Measurements from ENCODE around the gene MAP4K4.

The MAP4K4 gene

DNA sequence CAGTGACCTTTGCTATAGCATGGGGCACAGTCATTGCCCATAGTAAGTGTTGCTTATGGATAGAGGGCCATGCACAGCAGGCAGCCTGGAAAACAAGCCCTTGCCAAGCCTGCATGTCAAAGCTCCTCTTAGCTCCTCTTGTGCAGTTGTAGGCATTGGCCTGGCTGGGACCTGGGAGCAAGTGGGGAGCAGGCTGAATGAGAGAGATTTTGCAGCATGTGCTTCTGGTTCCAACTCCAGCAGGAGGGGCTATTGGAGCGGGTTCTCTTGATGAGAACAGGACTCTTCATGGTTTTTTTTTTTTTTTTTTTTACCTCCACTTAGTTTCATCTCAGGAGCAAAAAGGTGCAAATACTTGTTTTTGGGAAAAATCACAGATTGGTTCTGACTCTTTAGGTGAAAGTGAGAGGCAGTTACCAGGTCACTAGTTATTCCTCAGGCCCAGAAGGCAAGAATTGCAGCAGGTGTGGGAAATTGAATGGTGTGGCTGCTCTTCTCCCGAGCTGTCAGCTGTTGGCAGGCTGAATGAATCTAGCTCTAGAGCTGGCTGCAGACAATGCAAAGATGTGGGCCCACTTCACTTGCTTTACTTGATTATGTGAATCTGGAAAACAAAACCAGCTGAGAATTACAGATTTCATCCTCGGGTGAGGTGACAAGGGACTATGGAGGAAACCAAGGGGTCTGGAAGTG, 95.9 kb downstream of the MAP4K4 start:
- DNase-seq: peak; percentile 46

GRCh38 chr2:101794141-101794540, 96.6 kb downstream of the MAP4K4 start:
- DNase-seq: no peak

GRCh38 chr2:101795033-101795432, 97.5 kb downstream of the MAP4K4 start:
- DNase-seq: no peak

DNA sequence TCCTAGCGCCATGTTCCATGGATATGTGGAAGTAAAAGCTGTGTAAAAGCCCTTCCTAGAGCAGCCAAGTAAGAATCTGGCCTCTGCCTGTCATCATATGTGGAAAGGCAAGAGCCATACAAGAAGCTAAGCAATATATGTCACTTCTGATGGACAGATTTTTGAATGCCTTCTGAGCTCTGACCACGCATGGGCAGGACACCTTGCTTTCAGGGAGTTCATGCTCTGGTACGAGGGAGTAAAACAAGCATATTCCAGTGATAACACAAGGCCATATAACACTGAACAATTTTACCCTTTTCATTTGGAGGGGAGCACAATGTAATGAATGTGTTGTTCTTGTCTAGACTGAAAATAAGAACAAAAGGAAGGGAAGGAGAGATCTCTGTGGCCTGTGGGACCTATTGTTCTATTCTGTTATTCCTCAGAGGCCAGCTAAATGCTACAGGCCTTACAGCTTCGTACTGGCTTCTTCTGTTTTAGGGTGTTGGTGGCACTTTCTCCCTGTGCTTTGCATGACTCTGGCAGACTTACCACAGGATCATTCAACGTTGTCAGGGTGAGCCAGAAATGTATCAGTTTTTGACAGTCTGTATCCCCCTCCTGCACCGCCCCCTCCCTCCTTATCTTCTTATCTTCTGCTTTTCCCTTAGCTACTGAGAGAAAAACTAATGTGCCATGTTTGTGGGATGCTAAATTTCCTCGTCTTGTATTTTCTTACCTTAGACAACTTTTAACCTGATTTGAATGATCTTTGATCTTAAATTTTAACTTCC, 99.5 kb downstream of the MAP4K4 start:
- no peak for DNase-seq

DNA sequence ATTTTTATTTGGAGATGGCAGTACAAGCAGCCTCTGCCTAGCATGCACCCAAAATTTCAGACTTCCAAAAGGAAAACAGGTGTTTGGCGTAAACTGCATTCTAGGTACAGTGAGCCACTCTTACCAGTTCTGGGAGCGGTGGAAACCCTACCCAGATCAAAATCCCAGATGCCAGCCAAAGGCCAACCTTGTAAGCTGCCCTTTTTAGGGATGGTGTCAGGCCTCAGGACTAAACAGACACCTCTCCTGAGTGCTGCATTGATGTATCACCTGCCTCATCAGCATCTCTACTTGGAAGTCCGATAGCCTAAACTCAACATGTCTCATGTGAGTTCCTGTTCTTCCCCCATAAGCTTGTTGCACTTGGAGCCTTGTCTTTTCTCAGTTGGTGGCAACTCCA, 104.0 kb downstream of the MAP4K4 start:
- DNase-seq: no peak

DNA sequence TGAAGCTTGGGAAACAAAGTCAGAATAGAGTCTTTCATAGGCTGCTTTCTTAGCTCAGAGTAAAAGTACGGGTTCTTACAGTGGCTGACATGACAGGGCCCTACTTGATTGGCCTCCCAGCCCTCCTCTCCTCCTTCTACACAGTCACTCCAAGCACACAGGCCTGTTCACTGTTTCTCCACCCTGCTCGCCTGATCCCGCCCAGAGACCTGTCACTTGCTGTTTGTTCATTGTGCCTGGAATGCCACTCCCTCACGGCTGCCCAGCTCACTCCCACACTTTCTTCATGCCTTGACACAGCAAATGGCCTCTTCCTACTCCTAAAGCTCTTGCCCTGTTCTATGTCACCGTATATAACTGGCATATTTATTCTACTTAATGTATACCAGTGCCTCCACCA, 104.8 kb downstream of the MAP4K4 start:
- DNase-seq: no peak

DNA sequence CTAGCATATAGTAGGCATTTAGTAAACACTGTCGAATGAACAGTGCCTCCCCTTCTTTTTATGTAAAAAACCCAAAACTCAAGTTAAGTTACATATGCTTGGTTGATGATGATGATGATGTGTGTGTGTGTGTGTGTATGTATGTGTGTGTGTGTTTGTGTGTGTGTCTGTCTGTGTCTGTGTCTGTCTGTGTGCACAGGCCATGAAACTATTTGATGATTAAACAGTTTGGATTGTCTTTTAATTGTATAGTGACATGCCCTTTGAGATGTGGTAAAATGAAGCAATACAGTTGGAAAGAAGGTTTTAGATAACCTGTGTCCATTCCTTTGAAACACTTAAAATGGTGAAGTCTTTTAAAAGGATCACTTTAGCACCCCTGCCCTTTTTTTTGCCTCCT, 105.6 kb downstream of the MAP4K4 start:
- no peak for DNase-seq

DNA sequence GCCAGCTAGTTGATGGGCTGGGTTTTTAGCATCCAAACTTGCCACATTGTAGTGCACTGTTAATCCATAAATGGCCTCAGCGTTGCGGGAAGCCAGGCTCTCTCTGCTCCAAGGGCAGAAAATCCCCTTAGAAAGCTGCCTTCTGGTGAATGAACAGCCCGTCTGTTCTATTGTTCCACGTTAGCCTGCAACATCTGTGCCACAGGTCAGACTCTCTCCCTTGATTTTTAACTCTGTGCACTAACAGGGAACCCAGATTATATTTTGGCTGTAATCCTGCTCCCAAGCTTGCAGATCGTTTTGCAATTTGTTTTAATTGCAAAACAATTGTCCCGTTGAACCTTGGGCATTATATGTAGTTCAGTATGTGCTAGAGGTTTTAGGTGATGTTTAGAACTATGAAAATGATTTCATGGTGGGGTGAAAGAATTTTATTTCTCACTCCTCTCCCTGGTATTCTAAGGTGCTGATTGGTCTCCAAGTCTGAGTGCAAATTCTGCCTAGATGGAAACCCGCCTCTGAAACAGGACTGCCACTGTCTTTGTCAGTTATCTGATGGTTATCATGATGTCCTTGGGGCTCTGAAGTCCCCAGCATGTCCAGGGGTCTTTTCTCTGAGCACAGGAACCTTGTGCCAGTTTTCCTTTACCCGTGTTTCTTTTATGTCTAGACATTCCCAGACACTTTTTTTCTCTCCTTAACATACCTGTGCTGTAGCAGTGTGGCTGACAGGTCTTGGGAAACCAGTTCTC, 106.6 kb downstream of the MAP4K4 start:
- no peak for DNase-seq

DNA sequence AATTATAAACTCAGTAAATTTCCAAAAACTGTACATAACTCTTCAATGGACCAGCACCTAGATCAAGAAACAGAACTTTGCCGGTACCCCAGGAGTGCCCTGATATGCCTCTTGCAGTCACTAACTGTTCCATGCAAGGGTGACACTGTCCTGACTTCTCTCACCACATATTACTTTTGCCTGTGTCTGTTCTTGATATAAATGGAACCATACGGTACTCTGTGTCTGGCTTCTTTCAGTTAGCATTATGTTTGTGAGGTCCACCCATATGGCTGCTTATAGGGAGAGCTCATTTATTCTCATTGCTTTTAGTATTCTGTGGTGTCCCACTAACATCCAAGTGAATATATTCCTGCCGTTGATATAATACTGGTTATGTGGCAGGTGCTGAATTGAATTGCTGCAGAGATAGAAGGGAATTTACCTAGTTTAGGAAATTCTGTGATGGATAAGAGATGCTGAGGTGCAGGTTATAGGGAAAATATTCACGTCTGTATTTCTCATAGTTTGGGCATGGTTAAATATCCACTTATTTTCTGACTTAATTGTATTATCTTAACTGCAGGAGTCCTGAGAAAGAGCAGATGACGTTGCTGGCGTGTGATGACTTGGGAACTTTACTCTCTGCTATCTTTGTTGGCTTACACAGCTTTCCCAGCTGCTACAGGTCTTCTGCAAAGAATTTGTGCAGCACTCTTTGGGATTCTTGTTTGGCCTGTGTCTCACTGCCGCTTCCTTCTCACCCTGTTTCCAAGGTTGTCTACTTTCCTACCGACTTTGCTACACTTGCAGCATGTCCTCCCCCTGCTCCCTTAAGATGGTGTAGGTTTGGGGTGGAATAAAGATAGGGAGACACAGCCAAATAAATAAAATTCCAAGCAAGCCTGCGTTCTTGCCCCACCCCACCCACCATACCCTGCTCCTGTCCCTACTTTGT, 107.9 kb downstream of the MAP4K4 start:
- no peak for DNase-seq

DNA sequence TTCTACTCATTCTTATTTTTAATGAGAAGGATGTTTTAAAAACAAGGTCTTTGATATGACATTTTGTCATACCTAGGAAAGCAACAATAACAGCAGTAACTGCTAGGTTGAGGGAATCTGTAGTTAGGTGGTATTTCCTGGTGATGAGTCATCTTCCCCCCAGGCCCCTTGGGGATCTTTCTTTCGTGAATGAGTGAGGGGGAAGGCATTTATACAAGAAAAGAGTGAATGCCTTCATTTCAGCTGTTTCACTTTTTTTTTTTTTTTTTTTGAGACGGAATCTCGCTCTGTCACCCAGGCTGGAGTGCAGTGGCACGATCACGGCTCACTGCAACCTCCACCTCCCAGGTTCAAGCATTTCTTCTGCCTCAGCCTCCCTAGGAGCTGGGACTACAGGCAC, 108.6 kb downstream of the MAP4K4 start:
- DNase-seq: peak; percentile 53

DNA sequence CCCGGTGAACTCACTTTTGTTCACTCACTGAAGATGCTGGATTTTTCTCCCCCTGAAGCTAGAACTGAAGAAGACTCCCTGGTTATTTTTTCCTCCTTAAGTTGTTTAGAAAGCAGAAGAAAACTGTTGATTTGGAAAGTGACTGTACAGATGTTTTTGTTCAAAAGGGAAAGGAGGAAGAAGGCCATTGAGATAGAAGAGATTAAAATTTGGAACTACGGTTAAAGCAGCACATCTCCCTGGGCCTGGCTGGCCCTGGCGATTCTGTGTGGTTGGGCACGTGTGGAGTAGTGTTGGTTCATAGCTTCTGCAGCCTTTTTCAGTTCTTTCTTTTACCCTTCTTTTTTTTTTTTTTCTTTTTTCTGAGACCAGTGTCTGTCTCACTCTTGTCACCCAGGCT, 109.2 kb downstream of the MAP4K4 start:
- DNase-seq: no peak

GRCh38 chr2:101807242-101807641, 109.7 kb downstream of the MAP4K4 start:
- no peak for DNase-seq

DNA sequence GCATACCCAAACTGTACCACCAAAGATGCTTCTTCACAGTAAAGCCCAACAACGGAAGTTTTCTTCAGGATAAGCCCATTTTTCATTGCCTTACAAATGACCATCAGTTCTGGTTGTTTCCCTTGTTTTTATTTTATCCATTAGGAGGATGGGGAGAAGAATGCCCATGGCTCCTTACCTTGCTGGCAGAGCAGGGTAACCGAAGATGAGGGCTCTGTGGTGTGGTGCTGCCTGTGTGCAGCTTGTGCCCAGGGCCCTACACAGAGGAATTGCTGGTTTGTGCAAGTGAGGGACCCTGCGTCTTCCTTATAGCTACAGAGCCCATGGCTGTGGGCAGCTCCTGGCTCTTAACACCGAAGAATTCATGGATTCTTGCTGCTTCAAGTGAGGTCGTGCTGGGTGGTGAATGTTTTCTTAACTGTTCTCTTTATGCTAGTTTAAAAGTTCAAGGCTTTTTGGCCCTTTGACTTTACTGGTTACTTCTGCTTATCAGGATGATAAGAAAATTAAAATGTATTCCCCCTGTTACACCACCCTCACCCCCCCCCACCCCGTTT, 110.6 kb downstream of the MAP4K4 start:
- no peak for DNase-seq

GRCh38 chr2:101809698-101810097, 112.2 kb downstream of the MAP4K4 start:
- no peak for DNase-seq

DNA sequence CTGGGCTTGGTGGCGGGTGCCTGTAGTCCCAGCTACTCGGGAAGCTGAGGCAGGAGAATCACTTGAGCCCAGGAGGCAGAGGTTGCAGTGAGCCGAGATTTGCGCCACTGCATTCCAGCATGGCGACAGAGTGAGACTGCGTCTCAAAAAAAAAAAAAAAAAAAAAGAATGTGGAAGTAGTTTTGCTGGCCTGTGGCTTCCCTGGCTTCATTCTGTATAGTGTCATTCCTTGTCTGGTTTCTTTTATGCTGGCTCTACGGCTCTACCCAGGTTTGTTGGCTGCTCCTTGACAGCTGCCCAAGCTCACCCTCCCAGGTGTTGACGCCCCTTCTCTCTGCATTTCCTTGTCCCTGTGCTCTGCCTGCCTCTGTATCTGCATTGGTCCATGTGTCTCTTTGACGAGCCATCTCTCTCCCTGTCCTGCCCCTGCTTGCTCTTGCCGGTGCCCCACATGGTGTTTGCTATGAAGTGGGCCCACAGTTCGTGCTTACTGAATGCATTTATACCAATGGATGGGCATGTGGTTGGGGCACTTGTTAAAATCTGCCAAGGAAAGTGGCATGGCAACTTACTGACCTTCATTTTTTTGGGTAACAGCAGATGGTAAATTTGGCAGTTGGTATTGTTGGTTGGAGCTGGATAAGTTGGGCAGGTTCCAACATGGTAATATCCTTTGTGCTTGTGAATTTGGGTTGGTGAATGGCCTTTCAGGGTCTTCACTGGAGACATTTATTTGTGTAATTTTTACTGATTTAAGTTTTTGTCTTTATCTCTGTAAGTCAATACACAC, 113.9 kb downstream of the MAP4K4 start:
- DNase-seq: no peak

DNA sequence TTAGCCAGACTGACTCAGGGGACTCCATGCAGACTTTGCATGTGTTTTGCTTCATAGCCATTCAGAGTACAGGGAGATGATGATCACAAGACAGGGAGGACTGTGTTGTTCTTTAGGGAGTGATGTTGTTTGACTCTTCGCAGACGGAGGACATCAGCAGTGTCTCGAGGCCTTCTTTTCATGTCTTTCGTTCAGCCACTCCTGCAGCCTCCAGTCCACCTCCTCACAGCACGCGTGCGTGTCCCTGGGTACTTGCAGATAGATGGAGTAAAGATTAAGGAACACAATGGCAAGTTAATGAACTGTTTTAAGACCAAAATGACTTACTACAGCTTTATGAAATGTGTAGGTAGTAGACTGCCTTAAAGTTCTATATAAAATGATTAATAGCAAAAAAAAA, 114.7 kb downstream of the MAP4K4 start:
- DNase-seq: no peak

DNA sequence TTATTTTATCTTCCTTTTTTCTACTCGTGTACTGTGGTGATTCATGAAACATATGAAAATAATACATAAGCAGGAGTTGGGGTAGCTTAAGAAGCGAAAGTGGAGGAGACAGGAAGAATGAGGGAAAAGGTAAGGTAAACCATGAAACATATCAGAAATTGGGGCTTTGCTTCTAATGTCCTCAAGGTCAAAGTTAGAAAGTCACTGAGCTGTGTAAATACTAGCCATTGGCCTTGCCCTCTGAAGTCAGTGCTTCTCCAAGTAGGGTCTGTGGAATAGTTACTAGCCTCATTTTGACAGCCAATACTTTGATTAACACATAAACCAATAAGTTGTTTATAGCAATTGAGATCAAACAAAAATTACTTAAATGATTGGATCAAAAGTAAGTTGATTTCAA, 117.2 kb downstream of the MAP4K4 start:
- DNase-seq: no peak

DNA sequence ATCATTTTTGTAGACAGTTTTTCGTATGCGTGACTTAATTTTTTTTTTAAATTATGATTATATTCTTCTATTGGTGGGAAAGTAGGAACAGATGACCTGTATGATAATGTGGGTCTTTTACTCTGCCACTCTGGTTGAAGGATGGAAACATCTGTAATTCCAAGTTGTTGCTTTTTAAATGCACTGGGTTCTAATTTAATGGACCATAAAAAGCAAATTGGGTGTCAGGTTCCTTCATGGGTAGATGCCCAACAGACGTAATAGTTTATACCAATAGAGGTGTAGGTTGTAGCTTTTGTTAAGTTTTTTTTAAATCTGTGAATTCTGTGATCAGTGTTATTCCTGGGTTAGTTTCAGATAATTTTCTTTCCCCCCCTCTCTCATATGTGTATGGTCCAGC, 117.6 kb downstream of the MAP4K4 start:
- no peak for DNase-seq

DNA sequence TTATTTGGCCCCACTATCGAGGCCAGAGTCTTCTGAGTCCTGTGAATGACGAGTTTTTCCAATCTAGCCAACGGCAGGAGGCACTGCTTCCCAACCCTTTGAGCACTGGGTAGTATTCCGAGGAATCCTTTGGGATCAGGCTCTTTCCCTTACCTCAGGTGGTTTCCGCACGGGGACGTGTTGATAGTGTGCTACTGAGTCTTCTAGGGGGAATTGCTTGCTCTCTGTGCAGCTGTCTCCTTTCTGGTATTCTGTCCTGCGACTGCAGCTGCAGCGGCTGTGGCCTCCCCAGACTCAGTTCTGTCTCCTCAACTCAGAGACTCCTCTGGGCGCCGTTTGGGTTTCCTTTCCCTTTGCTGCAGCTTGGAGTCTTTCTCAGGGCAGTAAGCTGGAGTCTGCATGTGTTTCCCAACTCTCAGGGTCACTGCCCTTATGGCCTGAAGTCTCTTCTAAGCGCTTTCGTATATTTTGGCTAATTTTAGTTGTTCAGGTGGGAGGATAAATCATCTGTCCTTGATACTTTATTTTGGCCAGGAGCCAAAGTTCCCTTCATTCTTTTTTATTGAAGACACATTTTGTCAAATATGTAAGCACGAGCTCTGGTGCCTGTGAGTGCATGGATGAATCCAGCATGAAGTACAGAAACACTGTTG, 118.4 kb downstream of the MAP4K4 start:
- no peak for DNase-seq

DNA sequence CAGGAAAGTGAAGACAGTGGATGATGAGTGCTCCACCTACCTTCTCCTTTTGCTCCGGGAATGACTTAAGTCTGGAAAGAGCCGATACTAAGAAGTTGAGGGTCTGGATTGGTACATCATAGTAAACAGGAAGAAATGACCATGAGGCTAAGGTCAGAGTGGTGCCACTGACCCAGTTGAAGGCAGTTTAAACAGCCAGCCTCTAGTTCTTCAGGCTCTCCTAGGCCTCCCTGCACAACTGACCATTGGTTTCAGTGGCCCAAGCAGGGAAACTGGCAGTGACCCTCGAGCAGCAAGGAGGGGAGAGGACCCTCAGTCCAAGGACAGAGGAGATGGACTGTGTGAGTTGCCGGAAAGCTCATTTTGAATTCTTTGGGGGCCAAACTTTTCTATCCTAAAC, 119.1 kb downstream of the MAP4K4 start:
- DNase-seq: no peak

- DNase-seq: no peak
Measured at GRCh38 chr2:101817481-101817880, 120.0 kb downstream of the MAP4K4 start.

Measured in CD4-positive, alpha-beta T cell treated with Interleukin-17A for 4 hours (primary cell).